H1 (cell line): ENCODE data around the gene AKT1. TPM values are rescaled to one million over a fixed set of nuclear protein-coding genes. Genes with fewer than 3 reads are reported as not detected.

Experiments
- CTCF ChIA-PET: fragments of 300-600 bp; sonication (Branson Sonifier 250); formaldehyde crosslinking; loops from one replicate; lab custom pipeline; 2021; ENCODE audit not compliant: partially characterized antibody; lab: Charles Lee
- POLR2A ChIA-PET: fragments of 300-600 bp; sonication (Branson Sonifier 250); formaldehyde crosslinking; loops from one replicate; lab custom pipeline; 2021; ENCODE audit warnings: inconsistent platforms; ENCODE audit not compliant: partially characterized antibody; lab: Charles Lee
- DNase-seq, 2 experiments: peaks; one replicate each; pipeline versions ENCODE4 v3.0.0 to v3.0.0-alpha.2; 2010 to 2022; ENCODE audit warnings: low spot score in 2 of 2, low read depth in 1 of 2, mixed read lengths in 1 of 2
- FAIRE-seq: peaks from 2 replicates; lab custom pipeline; 2011; peaks lifted over from hg19 to GRCh38; lab: Jason Lieb, UNC
- H2AFZ ChIP-seq: 2 replicates; pipeline ENCODE4 v1.8.1; 2012; ENCODE audit warnings: low read length, inconsistent platforms
- H2AK5ac ChIP-seq: 2 replicates; pipeline ENCODE4 v1.6.1; 2013; ENCODE audit warnings: low read depth, low read length
- H2BK120ac ChIP-seq: replicated peaks from 2 replicates; pipeline ENCODE3; 2013; ENCODE audit warnings: low read depth, low read length, inconsistent platforms
- H2BK12ac ChIP-seq: 2 replicates; pipeline ENCODE4 v1.6.1; 2013; ENCODE audit warnings: low read depth, low read length
- H2BK15ac ChIP-seq: 2 replicates; pipeline ENCODE4 v1.6.1; 2013; ENCODE audit warnings: low read length
- H2BK20ac ChIP-seq: 2 replicates; pipeline ENCODE4 v1.6.1; 2013; ENCODE audit warnings: low read length
- H2BK5ac ChIP-seq: 2 replicates; pipeline ENCODE4 v1.6.1; 2013; ENCODE audit warnings: low read depth, low read length
- H3K14ac ChIP-seq: 2 replicates; pipeline ENCODE4 v1.6.1; 2013; ENCODE audit warnings: inconsistent platforms; ENCODE audit not compliant: insufficient read length
- H3K18ac ChIP-seq: 2 replicates; pipeline ENCODE4 v1.6.1; 2013; ENCODE audit warnings: low read length; ENCODE audit errors: extremely low read depth
- H3K23ac ChIP-seq: 2 replicates; pipeline ENCODE4 v1.6.1; 2013; ENCODE audit warnings: inconsistent platforms; ENCODE audit not compliant: insufficient read length
- H3K23me2 ChIP-seq: 2 replicates; pipeline ENCODE4 v1.6.1; 2013; ENCODE audit warnings: low read depth, low read length
- H3K27ac ChIP-seq: 2 replicates; pipeline ENCODE4 v1.6.1; 2011; ENCODE audit warnings: low read depth, low read length, inconsistent platforms
- H3K27me3 ChIP-seq, 4 experiments: replicated peaks in 1 of 4; 1 replicate in 1 of 4; 2 replicates in 3 of 4; pipeline versions ENCODE4 v1.6.1 to v1.8.1; 2011 to 2013; ENCODE audit warnings: low read length in 3 of 4, mild to moderate bottlenecking in 3 of 4, inconsistent platforms in 2 of 4, mixed read lengths in 2 of 4, moderate library complexity in 1 of 4; ENCODE audit not compliant: control insufficient read depth in 3 of 4, insufficient read depth in 3 of 4; ENCODE audit errors: extremely low read depth in 1 of 4
- H3K36me3 ChIP-seq, 4 experiments: 2 replicates each; pipeline versions ENCODE4 v1.6.1 to v1.8.1; 2011 to 2013; ENCODE audit warnings: mild to moderate bottlenecking in 4 of 4, low read length in 3 of 4, moderate library complexity in 2 of 4, control low read depth in 1 of 4, inconsistent platforms in 1 of 4; ENCODE audit not compliant: insufficient read depth in 4 of 4, control insufficient read depth in 2 of 4
- H3K4ac ChIP-seq: replicated peaks from 2 replicates; pipeline ENCODE3; 2013; ENCODE audit warnings: low read length, low read depth, mixed read lengths, inconsistent platforms; ENCODE audit not compliant: insufficient read length
- H3K4me1 ChIP-seq, 4 experiments: replicated peaks in 1 of 4; 1 replicate in 1 of 4; 2 replicates in 3 of 4; pipeline versions ENCODE4 v1.6.1 to v1.8.1; 2011 to 2013; ENCODE audit warnings: low read length in 3 of 4, inconsistent platforms in 2 of 4, mixed read lengths in 1 of 4; ENCODE audit not compliant: insufficient read depth in 4 of 4, control insufficient read depth in 3 of 4
- H3K4me2 ChIP-seq, 2 experiments: 2 replicates each; pipeline versions ENCODE4 v1.6.1 to v1.8.1; 2011 to 2013; ENCODE audit warnings: low read depth in 2 of 2, low read length in 2 of 2, control low read depth in 1 of 2, inconsistent platforms in 1 of 2, mild to moderate bottlenecking in 1 of 2; ENCODE audit not compliant: insufficient read depth in 1 of 2
- H3K4me3 ChIP-seq, 4 experiments: fragments of 200-600, 300-600 bp in 1 of 4; sonication (generic), shearing (Covaris generic), sonication (Bioruptor Twin) in 1 of 4; 2 replicates each; pipeline versions ENCODE4 v1.5.1 to v1.8.1; 2011 to 2016; ENCODE audit warnings: low read length in 4 of 4, low read depth in 3 of 4, control low read depth in 2 of 4, inconsistent platforms in 2 of 4, mild to moderate bottlenecking in 2 of 4, mixed read lengths in 1 of 4, moderate library complexity in 1 of 4; ENCODE audit not compliant: insufficient read depth in 2 of 4; ENCODE audit errors: extremely low read depth in 1 of 4
- H3K56ac ChIP-seq: replicated peaks from 2 replicates; pipeline ENCODE3; 2013; ENCODE audit warnings: low read depth, mild to moderate bottlenecking, mixed read lengths, low read length, inconsistent platforms; ENCODE audit not compliant: insufficient read length
- H3K79me1 ChIP-seq: 2 replicates; pipeline ENCODE4 v1.6.1; 2013; ENCODE audit warnings: low read depth, low read length, control low read depth
- H3K79me2 ChIP-seq, 2 experiments: 2 replicates each; pipeline versions ENCODE4 v1.6.1 to v1.8.1; 2012 to 2013; ENCODE audit warnings: low read length in 2 of 2, mild to moderate bottlenecking in 2 of 2, inconsistent platforms in 1 of 2; ENCODE audit not compliant: insufficient read depth in 2 of 2, control insufficient read depth in 1 of 2
- H3K9ac ChIP-seq, 4 experiments: replicated peaks in 1 of 4; 1 replicate in 1 of 4; 2 replicates in 3 of 4; pipeline versions ENCODE4 v1.6.1 to v1.8.1; 2011 to 2013; ENCODE audit warnings: low read depth in 3 of 4, low read length in 3 of 4, control low read depth in 2 of 4, mild to moderate bottlenecking in 2 of 4, moderate library complexity in 2 of 4, inconsistent platforms in 1 of 4; ENCODE audit errors: extremely low read depth in 1 of 4
- H3K9me3 ChIP-seq, 2 experiments: 2 replicates each; pipeline versions ENCODE4 v1.6.1 to v1.8.1; 2012 to 2013; ENCODE audit warnings: mild to moderate bottlenecking in 2 of 2, moderate library complexity in 2 of 2, control low read depth in 1 of 2, inconsistent platforms in 1 of 2, low read depth in 1 of 2, low read length in 1 of 2, mixed read lengths in 1 of 2; ENCODE audit not compliant: insufficient read depth in 2 of 2
- H4K20me1 ChIP-seq, 2 experiments: replicated peaks in 1 of 2; 2 replicates each; pipeline versions ENCODE3 to v1.8.1; 2011 to 2013; ENCODE audit warnings: inconsistent platforms in 2 of 2, low read length in 2 of 2, mild to moderate bottlenecking in 1 of 2; ENCODE audit not compliant: insufficient read depth in 2 of 2, control insufficient read depth in 1 of 2
- H4K5ac ChIP-seq: 2 replicates; pipeline ENCODE4 v1.6.1; 2013; ENCODE audit warnings: low read length, low read depth, mixed read lengths, inconsistent platforms; ENCODE audit not compliant: insufficient read length
- H4K8ac ChIP-seq: 2 replicates; pipeline ENCODE4 v1.8.0; 2013; ENCODE audit warnings: mild to moderate bottlenecking, moderate library complexity, low read length, inconsistent platforms; ENCODE audit not compliant: insufficient read depth; ENCODE audit errors: extremely low read depth
- H4K91ac ChIP-seq: replicated peaks from 2 replicates; pipeline ENCODE3; 2013; ENCODE audit warnings: low read length, mixed read lengths, inconsistent platforms; ENCODE audit not compliant: insufficient read length
- ATF3 ChIP-seq: IDR thresholded peaks from 2 replicates; pipeline ENCODE4 v1.6.1; 2011; ENCODE audit warnings: low read depth, mild to moderate bottlenecking, low read length; ENCODE audit not compliant: insufficient read depth
- JUND ChIP-seq: IDR thresholded peaks from 2 replicates; pipeline ENCODE4 v1.6.1; 2011; ENCODE audit warnings: mild to moderate bottlenecking, improper control_type of control experiment, low read length
- KDM4A ChIP-seq: IDR thresholded peaks from one replicate; pipeline ENCODE4 v1.7.1; 2012; ENCODE audit warnings: low read depth, mild to moderate bottlenecking, moderate library complexity, low read length, inconsistent platforms; ENCODE audit not compliant: severe bottlenecking
- PHF8 ChIP-seq: fragments of 200-600 bp; sonication (generic); conservative IDR thresholded peaks from 2 replicates; pipeline ENCODE4 v1.7.1; 2012; ENCODE audit warnings: low read depth, mild to moderate bottlenecking, inconsistent platforms, low read length, moderate library complexity
- SUZ12 ChIP-seq: fragments of 200-600 bp; sonication (generic); IDR thresholded peaks from 2 replicates; pipeline ENCODE4 v1.6.1; 2012; ENCODE audit warnings: mild to moderate bottlenecking, inconsistent platforms, low read length, moderate library complexity, mixed read lengths
- TAF1 ChIP-seq: IDR thresholded peaks from 2 replicates; pipeline ENCODE4 v1.6.1; 2011; ENCODE audit warnings: mild to moderate bottlenecking, low read depth, low read length
- ZNF274 ChIP-seq: IDR thresholded peaks from 2 replicates; pipeline ENCODE4 v1.7.0; 2012; ENCODE audit warnings: low read length, borderline replicate concordance; ENCODE audit errors: extremely low read depth
- WGBS, 2 experiments: shearing (Covaris generic) in 1 of 2; methylation state at CpG; one replicate each; pipeline versions ENCODE4 v1.1.6 to v1.1.7; 2013 to 2015; ENCODE audit warnings: low lambda C conversion rate in 2 of 2, mixed read lengths in 2 of 2, inconsistent platforms in 1 of 2, low coverage in 1 of 2, missing lambda C conversion rate in 1 of 2; ENCODE audit not compliant: insufficient replicate concordance in 2 of 2, insufficient coverage in 1 of 2, insufficient read length in 1 of 2; ENCODE audit errors: extremely low coverage in 1 of 2, missing lambda C conversion rate in 1 of 2; 5-methylcytosine and 5-hydroxymethylcytosine counted together
- polyA plus RNA-seq, 7 experiments: library from polyadenylated mRNA; depleted of rRNA in 3 of 7; stranded (reverse) in 5 of 7; unstranded in 2 of 7; fragments of >200 nt in 5 of 7; fragments of 200-250 nt in 2 of 7; gene quantifications; 1 replicate in 5 of 7; 2 replicates in 1 of 7; 4 replicates in 1 of 7; pipeline versions ENCODE4 v1.2.1 to v1.2.3, GENCODE V29; 2011 to 2013; ENCODE audit warnings: missing spikeins in 2 of 7, mixed read lengths in 2 of 7
- total RNA-seq: library from RNA; stranded (reverse); fragmentation: NEBNext Ultra II Directional; extraction: Animal tissue kit (Norgen Biotek cat#: 25700); gene quantifications from 2 replicates; pipeline ENCODE4 v1.2.1, GENCODE V29; 2021
- TF ChIP-seq, protein P1 (sequence below): IDR thresholded peaks from 2 replicates; pipeline ENCODE4 v1.6.1; 2012; ENCODE audit warnings: low read length, inconsistent platforms

Gene AKT1
- total and polyA plus RNA-seq, 2 of the 8 experiments (the other 6 are each of a cell fraction or from before 2014, with no cell fraction given): 68.1 to 71.5 TPM

DNA sequence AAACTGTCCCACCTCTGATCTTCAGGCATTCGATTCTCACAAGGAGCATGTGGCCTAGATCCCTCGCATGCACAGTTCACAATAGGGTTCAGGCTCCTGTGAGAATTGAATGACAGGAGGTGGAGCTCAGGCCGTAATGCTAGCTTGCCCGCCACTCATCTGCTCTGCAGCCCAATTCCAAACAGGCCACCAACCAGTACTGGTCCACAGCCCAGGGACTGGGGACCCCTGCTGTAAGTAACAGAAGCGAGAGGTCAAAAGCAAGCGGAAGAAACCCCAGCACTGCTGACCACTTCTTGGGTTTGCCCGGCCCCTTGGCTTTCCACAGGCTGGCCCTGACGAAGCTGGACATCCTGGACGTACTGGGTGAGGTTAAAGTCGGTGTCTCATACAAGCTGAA lies 51.1 kb downstream of the AKT1 start:
- H2BK5ac ChIP-seq: no peak overlapping the region
- DNase-seq (no peak), FAIRE-seq (no peak)
- H4K91ac ChIP-seq: no peak overlapping the region
- H3K9ac ChIP-seq: no peak overlapping the region
- H3K14ac ChIP-seq: no peak overlapping the region
- peaks cover 0 to 4% (median 0%) of the 10 kb centered on the region in 4 experiments; a peak in 1 of 8 replicates for H3K36me3 ChIP-seq
- peaks cover 0 to 6% of the 10 kb centered on the region in 2 experiments for H4K20me1 ChIP-seq
- no peak overlapping the region for H2BK15ac ChIP-seq
- H3K23ac ChIP-seq: no peak overlapping the region
- no peak overlapping the region for H3K4me2 ChIP-seq
- no peak overlapping the region for H2AFZ ChIP-seq
- CTCF ChIA-PET: interaction anchor here (1.1 to 4.3 kb wide), 3 partner anchors 12 to 31 kb away, joined by 3 to 18 read pairs (median 7); no protein-coding TSS in a partner anchor
- POLR2A ChIA-PET: interaction anchor here (1.1 to 1.9 kb wide), 4 partner anchors 9 to 19 kb away, joined by 3 to 6 read pairs (median 4); no protein-coding TSS in a partner anchor
- H3K27me3 ChIP-seq: peaks cover 0 to 2% (median 0%) of the 10 kb centered on the region in 4 experiments; a peak in 1 of 7 replicates
- H3K23me2 ChIP-seq: no peaks in the 10 kb centered on the region
- no peak overlapping the region for H4K5ac ChIP-seq
- H2AK5ac ChIP-seq: no peak overlapping the region
- H3K79me1 ChIP-seq: no peaks in the 10 kb centered on the region
- no peak overlapping the region for H3K56ac ChIP-seq
- no peak overlapping the region for H3K18ac ChIP-seq
- no peaks in the 10 kb centered on the region for H3K79me2 ChIP-seq
- H3K27ac ChIP-seq: no peak overlapping the region
- H4K8ac ChIP-seq: no peak overlapping the region
- no peaks in the 10 kb centered on the region; a peak in 1 of 4 replicates for H3K9me3 ChIP-seq
- H3K4me1 ChIP-seq: peaks cover 0 to 4% (median under 1%) of the 10 kb centered on the region in 4 experiments; a peak in 2 of 7 replicates
- WGBS, 2 experiments: 77% methylated on average over 10 of the region's 10 CpGs; no CpG with 5 or more reads in 1 of the 2 experiments
- no peak for TF ChIP-seq KDM4A
- no peak for TF ChIP-seq ZNF274
- TF ChIP-seq, protein P1, sequence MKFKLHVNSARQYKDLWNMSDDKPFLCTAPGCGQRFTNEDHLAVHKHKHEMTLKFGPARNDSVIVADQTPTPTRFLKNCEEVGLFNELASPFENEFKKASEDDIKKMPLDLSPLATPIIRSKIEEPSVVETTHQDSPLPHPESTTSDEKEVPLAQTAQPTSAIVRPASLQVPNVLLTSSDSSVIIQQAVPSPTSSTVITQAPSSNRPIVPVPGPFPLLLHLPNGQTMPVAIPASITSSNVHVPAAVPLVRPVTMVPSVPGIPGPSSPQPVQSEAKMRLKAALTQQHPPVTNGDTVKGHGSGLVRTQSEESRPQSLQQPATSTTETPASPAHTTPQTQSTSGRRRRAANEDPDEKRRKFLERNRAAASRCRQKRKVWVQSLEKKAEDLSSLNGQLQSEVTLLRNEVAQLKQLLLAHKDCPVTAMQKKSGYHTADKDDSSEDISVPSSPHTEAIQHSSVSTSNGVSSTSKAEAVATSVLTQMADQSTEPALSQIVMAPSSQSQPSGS: no peak
- no peak for TF ChIP-seq SUZ12
- TF ChIP-seq ATF3: no peak
- no peak for TF ChIP-seq PHF8
- no peak for TF ChIP-seq TAF1
- no peak for TF ChIP-seq JUND
- no peak overlapping the region for H2BK120ac ChIP-seq
- no peak overlapping the region for H2BK20ac ChIP-seq
- H2BK12ac ChIP-seq: no peak overlapping the region
- H3K4ac ChIP-seq: no peak overlapping the region
- no peak overlapping the region for H3K4me3 ChIP-seq
